ENCODE data around the gene OCA2.

The OCA2 gene

DNA sequence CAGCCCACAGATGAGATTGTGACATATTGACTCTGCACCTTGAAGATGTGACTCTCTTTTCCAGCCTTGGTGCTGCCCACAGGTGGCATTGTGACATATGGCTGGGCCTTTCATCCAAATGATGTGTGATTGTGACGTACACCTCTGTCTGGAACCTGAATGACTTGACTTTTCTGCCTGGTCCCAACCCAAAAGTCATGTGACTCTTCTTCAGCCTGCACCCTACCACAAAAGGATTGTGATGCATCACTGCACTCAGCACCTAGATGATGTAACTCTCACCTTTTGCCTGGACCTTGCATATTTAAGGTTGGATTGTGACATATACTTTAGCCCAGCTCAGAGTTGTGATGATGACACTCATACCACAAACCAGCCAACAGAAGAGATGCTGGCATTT, 204.5 kb downstream of the OCA2 start:
- Histone ChIP-seq H3K27ac (replicated peaks) (no peak overlapping the region), H3K4me3 (replicated peaks; ENCODE audit: insufficient read depth, low read length) (no peak overlapping the region), H3K27me3 (ENCODE audit: insufficient read depth, poor library complexity, severe bottlenecking) (no peaks in the 10 kb centered on the region)
- no peak for DNase-seq (ENCODE audit: low read depth in 1 of 2, low spot score in 1 of 2)
- TF ChIP-seq POLR2AphosphoS5 (IDR thresholded peaks at IDR 0.05; ENCODE audit: low read depth) (no peak), GABPA (IDR thresholded peaks at IDR 0.05; ENCODE audit: low read depth) (no peak), SPI1 (IDR thresholded peaks at IDR 0.05; ENCODE audit: borderline replicate concordance, low read depth) (no peak)
- TF ChIP-seq, protein P1, sequence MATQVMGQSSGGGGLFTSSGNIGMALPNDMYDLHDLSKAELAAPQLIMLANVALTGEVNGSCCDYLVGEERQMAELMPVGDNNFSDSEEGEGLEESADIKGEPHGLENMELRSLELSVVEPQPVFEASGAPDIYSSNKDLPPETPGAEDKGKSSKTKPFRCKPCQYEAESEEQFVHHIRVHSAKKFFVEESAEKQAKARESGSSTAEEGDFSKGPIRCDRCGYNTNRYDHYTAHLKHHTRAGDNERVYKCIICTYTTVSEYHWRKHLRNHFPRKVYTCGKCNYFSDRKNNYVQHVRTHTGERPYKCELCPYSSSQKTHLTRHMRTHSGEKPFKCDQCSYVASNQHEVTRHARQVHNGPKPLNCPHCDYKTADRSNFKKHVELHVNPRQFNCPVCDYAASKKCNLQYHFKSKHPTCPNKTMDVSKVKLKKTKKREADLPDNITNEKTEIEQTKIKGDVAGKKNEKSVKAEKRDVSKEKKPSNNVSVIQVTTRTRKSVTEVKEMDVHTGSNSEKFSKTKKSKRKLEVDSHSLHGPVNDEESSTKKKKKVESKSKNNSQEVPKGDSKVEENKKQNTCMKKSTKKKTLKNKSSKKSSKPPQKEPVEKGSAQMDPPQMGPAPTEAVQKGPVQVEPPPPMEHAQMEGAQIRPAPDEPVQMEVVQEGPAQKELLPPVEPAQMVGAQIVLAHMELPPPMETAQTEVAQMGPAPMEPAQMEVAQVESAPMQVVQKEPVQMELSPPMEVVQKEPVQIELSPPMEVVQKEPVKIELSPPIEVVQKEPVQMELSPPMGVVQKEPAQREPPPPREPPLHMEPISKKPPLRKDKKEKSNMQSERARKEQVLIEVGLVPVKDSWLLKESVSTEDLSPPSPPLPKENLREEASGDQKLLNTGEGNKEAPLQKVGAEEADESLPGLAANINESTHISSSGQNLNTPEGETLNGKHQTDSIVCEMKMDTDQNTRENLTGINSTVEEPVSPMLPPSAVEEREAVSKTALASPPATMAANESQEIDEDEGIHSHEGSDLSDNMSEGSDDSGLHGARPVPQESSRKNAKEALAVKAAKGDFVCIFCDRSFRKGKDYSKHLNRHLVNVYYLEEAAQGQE (IDR thresholded peaks at IDR 0.05; ENCODE audit: insufficient replicate concordance, low read depth): no peak
- TF ChIP-seq, protein P2, sequence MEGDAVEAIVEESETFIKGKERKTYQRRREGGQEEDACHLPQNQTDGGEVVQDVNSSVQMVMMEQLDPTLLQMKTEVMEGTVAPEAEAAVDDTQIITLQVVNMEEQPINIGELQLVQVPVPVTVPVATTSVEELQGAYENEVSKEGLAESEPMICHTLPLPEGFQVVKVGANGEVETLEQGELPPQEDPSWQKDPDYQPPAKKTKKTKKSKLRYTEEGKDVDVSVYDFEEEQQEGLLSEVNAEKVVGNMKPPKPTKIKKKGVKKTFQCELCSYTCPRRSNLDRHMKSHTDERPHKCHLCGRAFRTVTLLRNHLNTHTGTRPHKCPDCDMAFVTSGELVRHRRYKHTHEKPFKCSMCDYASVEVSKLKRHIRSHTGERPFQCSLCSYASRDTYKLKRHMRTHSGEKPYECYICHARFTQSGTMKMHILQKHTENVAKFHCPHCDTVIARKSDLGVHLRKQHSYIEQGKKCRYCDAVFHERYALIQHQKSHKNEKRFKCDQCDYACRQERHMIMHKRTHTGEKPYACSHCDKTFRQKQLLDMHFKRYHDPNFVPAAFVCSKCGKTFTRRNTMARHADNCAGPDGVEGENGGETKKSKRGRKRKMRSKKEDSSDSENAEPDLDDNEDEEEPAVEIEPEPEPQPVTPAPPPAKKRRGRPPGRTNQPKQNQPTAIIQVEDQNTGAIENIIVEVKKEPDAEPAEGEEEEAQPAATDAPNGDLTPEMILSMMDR (IDR thresholded peaks at IDR 0.05; ENCODE audit: insufficient read depth, low read length): no peak

DNA sequence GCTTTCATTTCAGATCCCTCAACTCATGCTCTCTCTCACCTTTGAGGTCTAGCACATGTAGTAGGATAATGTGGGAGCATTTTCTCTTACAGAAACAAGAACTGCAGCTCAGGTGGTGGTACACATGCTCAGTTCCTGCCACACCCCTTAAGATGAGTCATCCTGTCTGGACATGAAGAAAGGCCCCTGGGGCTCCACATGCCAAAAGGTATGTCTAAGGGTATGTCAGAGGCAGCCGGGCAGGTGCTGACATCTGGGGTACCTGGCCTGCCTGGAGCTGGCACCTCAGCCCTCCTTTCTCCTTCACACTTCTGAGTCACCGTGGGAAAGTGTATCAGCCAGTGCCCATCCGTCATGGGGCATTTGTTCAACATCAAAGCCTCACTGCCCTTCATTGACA, 209.9 kb downstream of the OCA2 start:
- no peaks in the 10 kb centered on the region for H3K27me3 ChIP-seq (ENCODE audit: insufficient read depth, poor library complexity, severe bottlenecking)
- H3K4me3 ChIP-seq (replicated peaks; ENCODE audit: insufficient read depth, low read length): no peak overlapping the region
- DNase-seq (ENCODE audit: low read depth in 1 of 2, low spot score in 1 of 2): no peak
- H3K27ac ChIP-seq (replicated peaks): no peak overlapping the region
- TF ChIP-seq SPI1 (IDR thresholded peaks at IDR 0.05; ENCODE audit: borderline replicate concordance, low read depth) (no peak), POLR2AphosphoS5 (IDR thresholded peaks at IDR 0.05; ENCODE audit: low read depth) (no peak), GABPA (IDR thresholded peaks at IDR 0.05; ENCODE audit: low read depth) (no peak)
- TF ChIP-seq, protein P2 (IDR thresholded peaks at IDR 0.05; ENCODE audit: insufficient read depth, low read length): no peak
- TF ChIP-seq, protein P1 (IDR thresholded peaks at IDR 0.05; ENCODE audit: insufficient replicate concordance, low read depth): no peak

DNA sequence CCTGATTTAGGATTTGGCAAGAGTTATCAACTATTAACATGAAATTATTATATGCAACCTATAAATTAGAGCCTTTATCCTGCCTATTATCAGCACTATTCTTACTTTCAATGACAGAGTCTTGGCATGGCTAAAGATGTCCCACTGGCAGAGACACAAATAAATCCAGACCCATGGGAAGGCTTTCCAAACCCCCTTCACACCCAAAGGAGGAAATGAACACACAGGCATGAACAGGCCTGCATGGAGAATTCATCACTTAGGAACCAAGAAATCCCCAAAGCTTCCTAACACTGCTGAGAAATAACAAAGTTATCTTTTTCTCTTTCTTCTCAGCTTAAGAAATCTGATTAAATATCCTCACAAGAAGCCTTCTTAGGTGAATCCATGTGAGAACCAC, 213.9 kb downstream of the OCA2 start:
- no peak for DNase-seq (ENCODE audit: low read depth in 1 of 2, low spot score in 1 of 2)
- H3K4me3 ChIP-seq (replicated peaks; ENCODE audit: insufficient read depth, low read length): no peak overlapping the region

DNA sequence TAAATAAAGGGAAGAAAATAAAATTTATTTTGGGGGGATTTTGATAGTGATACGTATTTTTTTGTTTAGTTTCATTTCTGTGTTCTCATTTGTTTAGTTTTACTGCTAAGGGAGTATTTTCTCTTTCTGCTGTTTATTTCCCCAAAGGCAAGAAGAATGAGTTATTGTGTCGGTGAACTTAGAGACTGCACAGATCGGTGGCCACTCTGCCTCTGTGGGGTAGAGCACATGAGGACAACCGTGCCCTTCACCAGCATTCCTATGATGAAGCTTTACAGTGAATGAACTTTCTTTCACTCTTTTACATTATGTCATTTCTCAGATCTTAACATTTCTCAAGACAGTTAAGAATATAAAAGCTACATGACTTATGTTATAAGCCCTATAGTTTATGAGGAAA, 214.4 kb downstream of the OCA2 start:
- no peak for DNase-seq (ENCODE audit: low read depth in 1 of 2, low spot score in 1 of 2)
- Histone ChIP-seq H3K27ac (replicated peaks) (no peak overlapping the region), H3K4me3 (replicated peaks; ENCODE audit: insufficient read depth, low read length) (no peak overlapping the region), H3K27me3 (ENCODE audit: insufficient read depth, poor library complexity, severe bottlenecking) (no peaks in the 10 kb centered on the region)
- TF ChIP-seq GABPA (IDR thresholded peaks at IDR 0.05; ENCODE audit: low read depth) (no peak), POLR2AphosphoS5 (IDR thresholded peaks at IDR 0.05; ENCODE audit: low read depth) (no peak)
- TF ChIP-seq, protein P2 (IDR thresholded peaks at IDR 0.05; ENCODE audit: insufficient read depth, low read length): no peak
- TF ChIP-seq, protein P1 (IDR thresholded peaks at IDR 0.05; ENCODE audit: insufficient replicate concordance, low read depth): no peak

More for the DNA sequence above, 213.9 kb downstream of the OCA2 start:
- no peak for TF ChIP-seq GABPA (IDR thresholded peaks at IDR 0.05; ENCODE audit: low read depth)
- H3K27me3 ChIP-seq (ENCODE audit: insufficient read depth, poor library complexity, severe bottlenecking): no peaks in the 10 kb centered on the region
- H3K27ac ChIP-seq (replicated peaks): no peak overlapping the region

All from HL-60 (cell line).